Renal cortical epithelial cell (primary cell): ENCODE measurements around the gene HRH2. TPM values are rescaled to one million over a fixed set of nuclear protein-coding genes. Genes with fewer than 3 reads are reported as not detected.
A peak's percentile ranks its signal among the peaks of the same experiment; 100 is the strongest.
"Not testable (repeated sequence)": the region's sequence is repeated elsewhere in the genome, so short reads cannot be mapped to it uniquely, and the experiment has no call there.

Experiments used
- DNase-seq: peaks from one replicate; pipeline ENCODE4 v3.0.0-alpha.2; 2011; ENCODE audit warnings: low read depth
- total RNA-seq: library from RNA; depleted of rRNA; stranded (reverse); fragments of >200 nt; gene quantifications from 2 replicates; pipeline ENCODE4 v1.2.3, GENCODE V29; 2014

The HRH2 gene
- total RNA-seq, 1 donor from 2014 or later = 0.10 TPM

GRCh38 chr5:175646251-175646650, 11.6 kb upstream of the HRH2 start:
- no peak for DNase-seq

DNA sequence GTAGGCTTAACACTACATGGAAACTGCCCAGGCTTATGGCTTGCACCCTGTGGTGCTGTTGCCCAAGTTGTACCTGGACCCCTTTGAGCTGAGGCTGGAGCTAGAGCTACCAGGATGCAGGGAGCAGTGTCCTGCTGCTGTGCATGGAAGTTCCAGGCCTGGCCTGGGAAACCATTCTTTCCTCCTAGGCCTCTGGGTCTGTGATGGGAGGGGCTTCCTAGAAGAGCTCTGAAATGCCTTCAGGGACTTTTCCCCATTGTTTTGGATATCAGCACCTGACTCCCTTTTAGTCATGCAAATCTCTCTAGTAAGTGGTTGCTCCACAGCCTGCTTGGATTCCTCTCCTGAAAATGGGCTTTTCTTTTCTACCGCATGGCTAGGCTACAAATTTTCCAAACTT, 7.9 kb upstream of the HRH2 start:
- no peak for DNase-seq

- not testable (repeated sequence) for DNase-seq
Measured at GRCh38 chr5:175650430-175651205, 7.3 kb upstream of the HRH2 start.

- no peak for DNase-seq
Measured at GRCh38 chr5:175652741-175653663, 4.9 kb upstream of the HRH2 start.

GRCh38 chr5:175653763-175654162, 4.1 kb upstream of the HRH2 start:
- DNase-seq = no peak

GRCh38 chr5:175654339-175654738, 3.5 kb upstream of the HRH2 start:
- no peak for DNase-seq

DNA sequence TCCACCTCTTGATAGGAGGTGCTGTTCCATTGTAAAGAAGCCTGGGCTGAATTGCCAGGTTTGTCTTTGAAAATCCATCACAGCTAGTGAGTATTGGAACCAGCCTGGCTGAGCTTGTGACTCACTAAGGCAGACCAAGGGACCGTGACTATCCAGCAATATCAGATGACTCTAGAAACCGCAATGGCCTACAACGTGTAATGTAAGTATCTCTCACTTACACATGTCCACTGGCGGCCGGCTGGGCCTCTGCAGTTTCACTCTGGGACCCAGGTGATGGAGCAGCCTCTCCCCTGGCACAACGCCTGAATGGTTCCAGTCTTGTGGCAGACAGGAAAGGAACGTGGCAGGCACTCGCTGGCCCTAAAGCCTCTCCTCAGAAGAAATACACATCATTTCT, 3.1 kb upstream of the HRH2 start:
- DNase-seq = peak; percentile 19

GRCh38 chr5:175655411-175655810, 2.5 kb upstream of the HRH2 start:
- DNase-seq = no peak

GRCh38 chr5:175656966-175657365, 905 bp upstream of the HRH2 start:
- DNase-seq = no peak

DNA sequence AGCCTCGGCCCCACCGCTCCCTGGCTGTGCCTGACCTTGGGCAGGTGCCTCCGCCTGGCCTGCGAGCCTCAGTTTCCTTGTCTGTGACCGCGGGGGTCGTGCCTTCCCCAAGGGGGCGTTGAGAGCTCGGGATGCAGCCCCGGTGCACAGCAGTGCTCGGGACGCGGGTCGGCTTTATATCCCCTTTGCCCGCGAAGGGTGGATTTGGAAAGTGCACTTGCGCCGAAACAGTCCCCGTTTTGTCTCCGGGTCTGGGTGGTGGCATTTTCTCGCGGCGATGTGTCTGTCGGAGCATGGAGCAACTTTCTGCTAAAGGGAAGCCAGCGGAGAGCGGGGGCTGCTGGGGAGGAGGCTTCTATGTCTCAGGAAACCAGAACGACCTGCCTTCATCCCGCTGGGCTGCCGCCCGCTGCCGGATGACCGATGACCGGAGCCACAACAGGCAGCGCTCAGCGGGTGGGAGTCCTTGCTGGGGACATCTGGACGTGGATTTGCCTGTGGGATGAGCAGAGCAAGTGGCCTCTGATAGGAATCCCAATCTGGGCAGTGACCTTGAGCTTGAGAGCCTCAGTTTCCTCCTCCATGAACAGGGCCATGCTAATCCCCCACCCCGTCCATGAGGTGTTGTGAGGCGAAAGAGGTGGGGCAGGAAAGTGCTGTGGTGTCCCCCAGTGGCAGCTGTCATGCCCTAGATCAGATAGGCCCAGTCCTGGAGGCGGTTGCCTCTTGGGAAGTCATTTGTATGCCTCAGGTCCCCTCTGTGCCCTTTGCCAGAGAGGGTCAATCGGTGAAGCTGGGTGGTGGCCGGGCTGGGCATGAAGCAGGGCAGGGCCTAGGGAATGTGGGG, 651 bp downstream of the HRH2 start:
- no peak for DNase-seq

- DNase-seq = peak; percentile 7
Measured at GRCh38 chr5:175659546-175660253, 1.8 kb downstream of the HRH2 start.

DNA sequence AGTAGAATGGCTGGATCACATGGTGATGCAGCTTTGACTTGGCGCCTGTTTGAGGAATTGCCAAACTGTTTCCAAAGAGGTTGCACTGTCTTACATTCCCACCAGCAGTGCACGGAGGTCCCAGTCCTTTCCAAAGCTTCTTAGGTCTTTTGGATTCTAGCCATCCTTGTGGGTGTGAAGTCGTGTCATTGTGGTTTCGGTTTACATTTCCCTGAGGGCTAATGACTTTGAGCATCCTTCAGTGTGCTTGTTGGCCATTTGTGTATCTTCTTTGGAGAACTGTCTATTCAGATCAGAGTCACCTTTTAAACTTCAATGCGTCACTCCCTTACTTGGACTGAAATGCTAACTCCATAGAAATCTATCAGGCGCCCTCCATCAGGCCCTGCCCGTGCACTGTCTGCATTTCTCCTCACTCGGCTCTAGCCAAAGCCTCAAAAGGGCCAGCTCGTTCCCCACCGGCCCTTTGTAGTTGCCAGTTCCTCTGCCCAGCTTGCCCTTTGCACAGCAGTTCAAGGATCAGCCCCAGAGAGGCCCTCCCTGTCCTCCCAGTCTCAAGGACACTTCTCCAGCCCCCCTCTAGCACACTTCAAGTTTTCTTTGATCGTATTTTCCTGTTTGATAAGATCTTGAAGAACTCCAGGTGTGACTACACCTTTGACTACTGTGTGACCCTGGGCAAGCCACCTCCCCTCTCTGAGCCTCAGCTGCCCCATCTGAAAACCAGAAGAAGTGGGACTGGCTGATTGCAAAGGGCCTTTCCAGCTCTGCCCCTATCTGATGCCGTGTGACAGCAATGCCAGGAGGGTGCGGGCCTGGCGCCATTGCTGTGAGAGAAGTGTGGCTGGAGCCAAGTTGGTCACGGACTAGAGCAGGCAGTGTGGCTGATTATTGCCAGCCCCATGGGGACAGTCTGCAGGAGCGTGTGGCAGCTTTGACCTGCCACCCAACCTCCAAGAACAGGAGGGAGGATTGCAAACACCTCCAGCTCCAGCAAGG, 5.6 kb downstream of the HRH2 start:
- no peak for DNase-seq

DNA sequence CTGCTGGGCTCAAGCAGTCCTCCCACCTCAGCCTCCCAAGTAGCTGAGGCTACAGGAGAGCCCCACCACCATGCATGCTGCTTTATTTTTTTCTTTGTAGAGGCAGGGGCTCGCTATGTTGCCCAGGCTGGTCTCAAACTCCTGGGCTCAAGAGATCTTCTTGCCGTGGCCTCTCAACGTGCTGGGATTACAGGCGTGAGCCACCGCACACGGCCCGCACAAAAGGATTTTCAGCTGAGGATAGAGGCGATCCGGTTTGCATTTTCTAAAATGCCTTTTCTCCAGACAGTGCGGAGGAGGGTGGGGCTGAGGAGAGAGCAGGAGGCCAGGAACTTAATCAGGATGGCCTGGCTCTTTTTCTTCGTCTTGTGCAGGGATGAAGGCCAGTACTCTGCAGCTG, 6.9 kb downstream of the HRH2 start:
- no peak for DNase-seq

DNA sequence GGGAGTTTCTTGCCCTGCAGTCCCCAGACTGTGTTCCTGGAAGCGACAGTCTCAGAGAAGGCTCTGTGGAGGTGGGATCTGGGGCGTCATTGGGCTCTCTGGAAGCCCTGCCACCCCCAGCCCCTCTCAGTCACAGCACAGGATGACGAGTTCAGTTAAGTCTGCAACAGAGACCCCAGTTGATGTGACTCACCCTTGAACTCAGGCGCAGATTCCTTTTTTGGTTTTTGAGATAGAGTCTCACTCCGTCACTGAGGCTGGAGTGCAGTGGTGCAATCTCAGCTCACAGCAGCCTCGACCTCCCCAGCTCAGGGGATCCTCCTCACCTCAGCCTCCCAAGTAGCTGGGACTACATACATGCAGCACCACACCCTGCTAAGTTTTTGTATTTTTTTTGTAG, 8.3 kb downstream of the HRH2 start:
- no peak for DNase-seq

- DNase-seq = no peak
Measured at GRCh38 chr5:175668006-175668405, 10.1 kb downstream of the HRH2 start.

DNA sequence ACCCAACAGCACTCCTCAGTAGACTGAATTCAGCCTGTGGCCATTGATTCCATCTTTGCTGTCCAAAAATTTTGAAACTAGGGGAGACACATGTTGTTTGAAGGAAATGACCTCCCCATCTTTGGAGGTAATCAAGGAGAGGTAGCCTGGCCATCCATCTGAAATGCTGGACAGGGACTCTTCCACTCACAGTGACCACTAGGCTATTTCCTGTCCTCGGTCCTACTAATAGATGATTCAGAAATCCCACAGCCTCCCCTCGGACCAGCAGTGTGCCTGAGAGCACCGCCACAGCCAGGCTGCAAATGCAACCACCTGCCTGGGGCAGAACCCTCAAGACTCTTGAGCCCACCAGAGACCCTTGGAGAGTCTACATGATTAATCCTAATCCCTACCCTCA, 12.5 kb downstream of the HRH2 start:
- no peak for DNase-seq

- DNase-seq = no peak
Measured at GRCh38 chr5:175671013-175671412, 13.1 kb downstream of the HRH2 start.

DNA sequence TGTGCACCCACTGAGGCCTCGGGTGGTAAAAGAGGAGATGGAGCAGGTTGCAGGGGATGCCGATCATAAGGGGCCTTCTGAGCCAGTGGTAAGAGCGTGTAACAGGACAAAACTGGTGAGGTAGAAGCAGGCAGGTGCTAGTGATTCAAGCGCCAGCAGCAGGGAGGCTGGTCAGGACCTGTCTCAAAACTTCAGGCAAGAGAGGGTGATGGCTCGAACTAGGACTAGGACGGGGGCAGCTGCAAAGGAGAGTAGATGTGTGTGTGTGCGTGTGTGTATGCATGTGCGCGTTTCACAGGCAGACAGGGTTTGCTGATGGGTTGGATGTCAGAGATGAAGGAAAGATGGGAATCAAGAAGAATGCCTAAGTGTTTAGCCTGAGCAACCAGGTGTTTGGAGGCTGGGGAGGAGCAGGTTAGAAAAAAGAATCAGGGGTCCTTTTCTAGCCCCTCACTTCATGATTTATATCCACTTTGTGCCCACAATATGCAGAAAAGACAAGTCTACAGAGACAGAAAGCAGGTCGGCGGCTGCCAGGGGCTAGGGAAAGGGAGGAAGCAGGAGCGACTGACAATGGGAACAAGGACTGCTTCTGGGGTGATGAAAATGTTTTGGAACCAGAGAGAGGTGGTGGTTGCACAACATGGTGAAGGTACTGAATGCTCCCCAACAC, 15.2 kb downstream of the HRH2 start:
- DNase-seq = no peak

- no peak for DNase-seq
Measured at GRCh38 chr5:175674731-175675346, 17.0 kb downstream of the HRH2 start.
